HEK293 (cell line): ENCODE results near the gene ADCY3.
A peak's percentile ranks its signal among the peaks of the same experiment; 100 is the strongest.

Experiments used
- GLI4 ChIP-seq: fragments of 450-650 bp; formaldehyde crosslinking; IDR thresholded peaks from 2 replicates; pipeline ENCODE4 v1.5.1; 2016; ENCODE audit warnings: missing biosample characterization, missing genetic modification characterization
- GLIS2 ChIP-seq: fragments of 450-650 bp; formaldehyde crosslinking; IDR thresholded peaks from 2 replicates; pipeline ENCODE4 v1.5.1; 2016; ENCODE audit warnings: missing biosample characterization, missing genetic modification characterization
- HOXA7 ChIP-seq: sonication (generic); formaldehyde crosslinking; IDR thresholded peaks from 2 replicates; pipeline ENCODE4 v1.8.1; 2022; ENCODE audit warnings: missing genetic modification reagents, borderline replicate concordance
- IKZF3 ChIP-seq: fragments of 450-650 bp; IDR thresholded peaks from 2 replicates; pipeline ENCODE4 v1.5.0; 2018; ENCODE audit warnings: missing biosample characterization, mild to moderate bottlenecking, missing genetic modification characterization, moderate library complexity
- MEIS1 ChIP-seq: sonication (generic); formaldehyde crosslinking; IDR thresholded peaks from 2 replicates; pipeline ENCODE4 v1.8.1; 2022; ENCODE audit warnings: missing genetic modification reagents, mild to moderate bottlenecking, borderline replicate concordance
- OSR2 ChIP-seq: fragments of 450-650 bp; formaldehyde crosslinking; IDR thresholded peaks from 2 replicates; pipeline ENCODE4 v1.5.1; 2016; ENCODE audit warnings: missing biosample characterization, missing genetic modification characterization
- RBAK ChIP-seq: fragments of 450-650 bp; formaldehyde crosslinking; IDR thresholded peaks from 2 replicates; pipeline ENCODE4 v1.5.1; 2016; ENCODE audit warnings: missing biosample characterization, missing genetic modification characterization
- SCRT2 ChIP-seq: fragments of 450-650 bp; formaldehyde crosslinking; IDR thresholded peaks from 2 replicates; pipeline ENCODE4 v1.5.1; 2016; ENCODE audit warnings: missing biosample characterization, missing genetic modification characterization
- TRIM28 ChIP-seq: IDR thresholded peaks from 2 replicates; pipeline ENCODE4 v1.6.1; 2011; ENCODE audit warnings: low read length, control low read depth, borderline replicate concordance
- ZBTB1 ChIP-seq: fragments of 450-650 bp; formaldehyde crosslinking; IDR thresholded peaks from 2 replicates; pipeline ENCODE4 v1.5.1; 2016; ENCODE audit warnings: missing biosample characterization, missing genetic modification characterization
- ZBTB21 ChIP-seq: fragments of 450-650 bp; formaldehyde crosslinking; IDR thresholded peaks from 2 replicates; pipeline ENCODE4 v1.5.1; 2017; ENCODE audit warnings: missing biosample characterization, missing genetic modification characterization
- ZBTB48 ChIP-seq: fragments of 450-650 bp; formaldehyde crosslinking; IDR thresholded peaks from 2 replicates; pipeline ENCODE4 v1.5.1; 2016; ENCODE audit warnings: missing biosample characterization, missing genetic modification characterization
- ZBTB8A ChIP-seq: fragments of 450-650 bp; formaldehyde crosslinking; IDR thresholded peaks from 2 replicates; pipeline ENCODE4 v1.5.1; 2016; ENCODE audit warnings: missing biosample characterization, missing genetic modification characterization
- ZFHX2 ChIP-seq: fragments of 450-650 bp; formaldehyde crosslinking; conservative IDR thresholded peaks from 2 replicates; pipeline ENCODE4 v1.5.1; 2016; ENCODE audit warnings: missing biosample characterization, missing genetic modification characterization
- ZNF10 ChIP-seq: fragments of 450-650 bp; formaldehyde crosslinking; IDR thresholded peaks from 2 replicates; pipeline ENCODE4 v1.5.1; 2017; ENCODE audit warnings: missing biosample characterization, missing genetic modification characterization
- ZNF112 ChIP-seq: fragments of 450-650 bp; formaldehyde crosslinking; IDR thresholded peaks from 2 replicates; pipeline ENCODE4 v1.5.0; 2017; ENCODE audit warnings: missing biosample characterization, missing genetic modification characterization
- ZNF132 ChIP-seq: fragments of 450-650 bp; formaldehyde crosslinking; IDR thresholded peaks from 2 replicates; pipeline ENCODE4 v1.5.1; 2017; ENCODE audit warnings: missing biosample characterization, missing genetic modification characterization, borderline replicate concordance
- ZNF155 ChIP-seq: fragments of 450-650 bp; formaldehyde crosslinking; IDR thresholded peaks from 2 replicates; pipeline ENCODE4 v1.5.1; 2016; ENCODE audit warnings: missing biosample characterization, missing genetic modification characterization
- ZNF157 ChIP-seq: fragments of 450-650 bp; formaldehyde crosslinking; IDR thresholded peaks from 2 replicates; pipeline ENCODE4 v1.5.1; 2016; ENCODE audit warnings: missing biosample characterization, missing genetic modification characterization
- ZNF174 ChIP-seq: fragments of 450-650 bp; formaldehyde crosslinking; IDR thresholded peaks from 2 replicates; pipeline ENCODE4 v1.5.0; 2017; ENCODE audit warnings: missing biosample characterization, mild to moderate bottlenecking, missing genetic modification characterization
- ZNF341 ChIP-seq: fragments of 450-650 bp; formaldehyde crosslinking; IDR thresholded peaks from 2 replicates; pipeline ENCODE4; 2016; ENCODE audit warnings: low read depth, missing biosample characterization, missing genetic modification characterization
- ZNF366 ChIP-seq: fragments of 450-650 bp; formaldehyde crosslinking; conservative IDR thresholded peaks from 2 replicates; pipeline ENCODE4 v1.5.1; 2016; ENCODE audit warnings: missing biosample characterization, missing genetic modification characterization
- ZNF48 ChIP-seq: fragments of 450-650 bp; formaldehyde crosslinking; IDR thresholded peaks from 2 replicates; pipeline ENCODE4 v1.5.1; 2016; ENCODE audit warnings: missing biosample characterization, missing genetic modification characterization
- ZNF501 ChIP-seq: fragments of 450-650 bp; formaldehyde crosslinking; IDR thresholded peaks from 2 replicates; pipeline ENCODE4 v1.5.1; 2016; ENCODE audit warnings: missing biosample characterization, missing genetic modification characterization
- ZNF558 ChIP-seq: fragments of 450-650 bp; formaldehyde crosslinking; IDR thresholded peaks from 2 replicates; pipeline ENCODE4 v1.5.1; 2016; ENCODE audit warnings: missing biosample characterization, missing genetic modification characterization
- ZNF624 ChIP-seq: fragments of 450-650 bp; formaldehyde crosslinking; IDR thresholded peaks from 2 replicates; pipeline ENCODE4 v1.5.1; 2017; ENCODE audit warnings: missing biosample characterization, missing genetic modification characterization
- ZNF629 ChIP-seq: fragments of 450-650 bp; formaldehyde crosslinking; IDR thresholded peaks from 2 replicates; pipeline ENCODE4 v1.5.1; 2017; ENCODE audit warnings: missing biosample characterization, missing genetic modification characterization
- ZNF639 ChIP-seq: fragments of 450-650 bp; formaldehyde crosslinking; IDR thresholded peaks from 2 replicates; pipeline ENCODE4 v1.5.1; 2016; ENCODE audit warnings: missing biosample characterization, missing genetic modification characterization
- ZNF664 ChIP-seq: fragments of 450-650 bp; formaldehyde crosslinking; IDR thresholded peaks from 2 replicates; pipeline ENCODE4 v1.5.1; 2016; ENCODE audit warnings: missing biosample characterization, missing genetic modification characterization
- ZNF837 ChIP-seq: fragments of 450-650 bp; formaldehyde crosslinking; IDR thresholded peaks from 2 replicates; pipeline ENCODE4 v1.5.1; 2016; ENCODE audit warnings: missing biosample characterization, missing genetic modification characterization
- ZSCAN23 ChIP-seq: fragments of 450-650 bp; formaldehyde crosslinking; IDR thresholded peaks from 2 replicates; pipeline ENCODE4 v1.5.1; 2016; ENCODE audit warnings: missing biosample characterization, missing genetic modification characterization
- ZXDB ChIP-seq: fragments of 450-650 bp; formaldehyde crosslinking; IDR thresholded peaks from 2 replicates; pipeline ENCODE4 v1.5.1; 2016; ENCODE audit warnings: missing biosample characterization, missing genetic modification characterization
- TF ChIP-seq, protein P1 (sequence below): fragments of 450-650 bp; formaldehyde crosslinking; IDR thresholded peaks from 2 replicates; pipeline ENCODE4 v1.5.1; 2016; ENCODE audit warnings: missing biosample characterization, missing genetic modification characterization
- TF ChIP-seq, protein P2 (sequence below): IDR thresholded peaks from 2 replicates; pipeline ENCODE4 v1.6.1; 2011; ENCODE audit warnings: mild to moderate bottlenecking, low read depth, low read length, borderline replicate concordance
- TF ChIP-seq, protein P3 (sequence below): fragments of 450-650 bp; formaldehyde crosslinking; IDR thresholded peaks from 2 replicates; pipeline ENCODE4 v1.5.1; 2016; ENCODE audit warnings: missing biosample characterization, missing genetic modification characterization

Gene ADCY3

DNA sequence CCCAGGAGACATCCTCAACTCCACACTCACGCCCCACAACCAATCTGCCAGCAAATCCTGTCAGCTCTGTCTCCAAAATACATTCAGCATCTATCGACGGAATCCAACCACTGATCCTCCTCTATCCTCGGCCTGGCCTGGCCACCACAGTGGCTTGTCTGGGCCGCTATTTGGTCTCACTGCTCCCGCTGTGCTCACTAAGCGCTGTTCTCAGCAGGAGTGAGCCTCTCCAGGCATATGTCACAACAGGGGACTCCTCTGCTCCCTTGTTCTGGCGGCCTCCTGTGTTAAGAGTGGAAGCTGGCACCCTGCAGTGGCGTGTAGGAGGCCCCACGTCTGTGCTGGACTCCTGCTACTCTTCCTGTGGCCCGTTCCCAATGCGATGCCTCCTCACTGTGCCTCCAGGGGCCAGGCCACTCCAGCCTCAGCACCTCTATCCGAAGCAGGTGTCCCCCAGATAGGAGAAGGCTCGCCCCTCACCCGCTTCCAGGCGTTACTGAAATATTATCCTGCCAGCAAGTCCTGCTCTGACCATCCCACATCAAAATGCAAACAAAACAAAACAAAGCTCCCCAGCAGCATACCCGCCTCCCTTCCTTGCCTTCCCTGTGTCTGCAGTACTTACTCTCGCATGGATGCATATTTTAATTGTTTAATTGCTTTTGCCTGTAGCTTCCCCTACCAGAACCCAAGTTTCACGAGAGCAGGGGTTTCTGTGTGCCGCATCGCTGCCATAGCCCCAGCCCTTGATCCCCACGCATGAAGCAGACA is 86.9 kb downstream of the ADCY3 start (continued):
- TF ChIP-seq MEIS1 (CRISPR knock-in tag) (no peak), ZNF48 (tag by site-specific recombination) (no peak), ZNF174 (tag by site-specific recombination) (no peak), ZBTB21 (tag by site-specific recombination) (no peak), ZNF624 (tag by site-specific recombination) (no peak), ZNF501 (tag by site-specific recombination) (no peak), RBAK (tag by site-specific recombination) (no peak), ZNF629 (tag by site-specific recombination) (peak; percentile 38), ZBTB8A (tag by site-specific recombination) (peak; percentile 61; the same call in 1 of the 2 replicates), ZFHX2 (peak; percentile 48; the same call in 1 of the 2 replicates), TRIM28 (0 out of 2 replicates have a peak, but pooled peaks have one; percentile 19), ZNF837 (tag by site-specific recombination) (no peak), ZNF132 (tag by site-specific recombination) (no peak), ZNF10 (no peak), ZBTB48 (tag by site-specific recombination) (no peak), ZNF341 (tag by site-specific recombination) (peak; percentile 57), GLI4 (tag by site-specific recombination) (no peak), ZXDB (tag by site-specific recombination) (no peak), SCRT2 (tag by site-specific recombination) (peak; percentile 39; the same call in 1 of the 2 replicates), ZSCAN23 (tag by site-specific recombination) (no peak), OSR2 (tag by site-specific recombination) (peak; percentile 97), GLIS2 (tag by site-specific recombination) (peak; percentile 48; the same call in 1 of the 2 replicates), ZNF157 (tag by site-specific recombination) (no peak), ZNF664 (no peak), ZNF558 (tag by site-specific recombination) (no peak), ZNF366 (tag by site-specific recombination) (0 out of 2 replicates have a peak, but pooled peaks have one; percentile 18), ZNF155 (tag by site-specific recombination) (no peak), ZNF112 (no peak), ZBTB1 (tag by site-specific recombination) (no peak), ZNF639 (tag by site-specific recombination) (no peak), IKZF3 (tag by site-specific recombination) (peak; percentile 83), HOXA7 (no peak)
- TF ChIP-seq, protein P1, sequence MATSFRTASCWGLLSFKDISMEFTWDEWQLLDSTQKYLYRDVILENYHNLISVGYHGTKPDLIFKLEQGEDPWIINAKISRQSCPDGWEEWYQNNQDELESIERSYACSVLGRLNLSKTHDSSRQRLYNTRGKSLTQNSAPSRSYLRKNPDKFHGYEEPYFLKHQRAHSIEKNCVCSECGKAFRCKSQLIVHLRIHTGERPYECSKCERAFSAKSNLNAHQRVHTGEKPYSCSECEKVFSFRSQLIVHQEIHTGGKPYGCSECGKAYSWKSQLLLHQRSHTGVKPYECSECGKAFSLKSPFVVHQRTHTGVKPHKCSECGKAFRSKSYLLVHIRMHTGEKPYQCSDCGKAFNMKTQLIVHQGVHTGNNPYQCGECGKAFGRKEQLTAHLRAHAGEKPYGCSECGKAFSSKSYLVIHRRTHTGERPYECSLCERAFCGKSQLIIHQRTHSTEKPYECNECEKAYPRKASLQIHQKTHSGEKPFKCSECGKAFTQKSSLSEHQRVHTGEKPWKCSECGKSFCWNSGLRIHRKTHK (tag by site-specific recombination) = no peak
- TF ChIP-seq, protein P2, sequence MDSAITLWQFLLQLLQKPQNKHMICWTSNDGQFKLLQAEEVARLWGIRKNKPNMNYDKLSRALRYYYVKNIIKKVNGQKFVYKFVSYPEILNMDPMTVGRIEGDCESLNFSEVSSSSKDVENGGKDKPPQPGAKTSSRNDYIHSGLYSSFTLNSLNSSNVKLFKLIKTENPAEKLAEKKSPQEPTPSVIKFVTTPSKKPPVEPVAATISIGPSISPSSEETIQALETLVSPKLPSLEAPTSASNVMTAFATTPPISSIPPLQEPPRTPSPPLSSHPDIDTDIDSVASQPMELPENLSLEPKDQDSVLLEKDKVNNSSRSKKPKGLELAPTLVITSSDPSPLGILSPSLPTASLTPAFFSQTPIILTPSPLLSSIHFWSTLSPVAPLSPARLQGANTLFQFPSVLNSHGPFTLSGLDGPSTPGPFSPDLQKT = no peak
- TF ChIP-seq, protein P3, sequence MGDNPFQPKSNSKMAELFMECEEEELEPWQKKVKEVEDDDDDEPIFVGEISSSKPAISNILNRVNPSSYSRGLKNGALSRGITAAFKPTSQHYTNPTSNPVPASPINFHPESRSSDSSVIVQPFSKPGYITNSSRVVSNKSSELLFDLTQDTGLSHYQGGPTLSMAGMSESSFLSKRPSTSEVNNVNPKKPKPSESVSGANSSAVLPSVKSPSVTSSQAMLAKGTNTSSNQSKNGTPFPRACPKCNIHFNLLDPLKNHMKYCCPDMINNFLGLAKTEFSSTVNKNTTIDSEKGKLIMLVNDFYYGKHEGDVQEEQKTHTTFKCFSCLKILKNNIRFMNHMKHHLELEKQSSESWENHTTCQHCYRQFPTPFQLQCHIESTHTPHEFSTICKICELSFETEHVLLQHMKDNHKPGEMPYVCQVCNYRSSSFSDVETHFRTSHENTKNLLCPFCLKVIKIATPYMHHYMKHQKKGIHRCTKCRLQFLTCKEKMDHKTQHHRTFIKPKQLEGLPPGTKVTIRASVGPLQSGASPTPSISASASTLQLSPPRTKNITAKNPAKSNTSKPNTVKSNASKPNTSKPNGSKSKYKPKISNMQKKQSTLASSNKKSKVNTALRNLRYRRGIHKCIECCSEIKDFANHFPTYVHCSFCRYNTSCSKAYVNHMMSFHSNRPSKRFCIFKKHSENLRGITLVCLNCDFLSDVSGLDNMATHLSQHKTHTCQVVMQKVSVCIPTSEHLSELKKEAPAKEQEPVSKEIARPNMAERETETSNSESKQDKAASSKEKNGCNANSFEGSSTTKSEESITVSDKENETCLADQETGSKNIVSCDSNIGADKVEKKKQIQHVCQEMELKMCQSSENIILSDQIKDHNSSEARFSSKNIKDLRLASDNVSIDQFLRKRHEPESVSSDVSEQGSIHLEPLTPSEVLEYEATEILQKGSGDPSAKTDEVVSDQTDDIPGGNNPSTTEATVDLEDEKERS = no peak
